Adrenal gland (tissue), 5 donors: ENCODE measurements around the gene MVD.

Experiments used
- POLR2A ChIP-seq, 2 donors: fragments of 450-650 bp; IDR thresholded peaks; one replicate each; pipeline ENCODE4 v1.6.1; 2017; ENCODE audit warnings: antibody characterized with exemption in 2 of 2, mild to moderate bottlenecking in 2 of 2, moderate library complexity in 1 of 2
- TF ChIP-seq, protein P1 (sequence below), 6 experiments: fragments of 450-650 bp in 4 of 6; fragments of 200-600 bp in 2 of 6; sonication (generic) in 1 of 6; IDR thresholded peaks; 1 replicate in 5 of 6; 2 replicates in 1 of 6; pipeline versions ENCODE4 v1.5.1 to v1.8.0; 2016 to 2021; ENCODE audit warnings: antibody characterized with exemption in 6 of 6, mild to moderate bottlenecking in 2 of 6, moderate library complexity in 1 of 6
- donor health status: DM: no; HTN: no; CAD: no.

DNA sequence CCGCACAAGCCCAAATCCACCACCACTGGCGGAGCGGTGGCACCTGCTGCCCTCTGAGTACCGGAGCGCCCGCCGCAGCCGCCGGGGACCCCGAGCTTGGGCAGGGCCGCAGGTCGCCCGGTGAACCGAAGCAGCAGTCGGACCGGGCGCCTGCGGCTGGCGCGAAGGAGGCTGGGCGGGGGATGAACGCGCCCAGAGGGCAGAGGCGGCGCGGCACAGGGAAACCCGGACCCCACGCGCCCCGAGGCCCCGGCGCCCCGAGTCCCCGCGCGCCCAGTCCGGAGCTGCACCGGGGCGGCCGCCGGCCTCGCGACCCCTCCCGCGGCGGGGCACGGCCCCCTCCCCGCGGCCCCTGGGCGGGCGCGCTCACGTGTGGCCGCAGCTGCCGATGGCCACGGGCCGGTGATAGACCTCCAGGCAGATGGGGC is 42.9 kb upstream of the MVD start:
- no peak for TF ChIP-seq POLR2A (IDR thresholded peaks at IDR 0.05)
- TF ChIP-seq, protein P1, sequence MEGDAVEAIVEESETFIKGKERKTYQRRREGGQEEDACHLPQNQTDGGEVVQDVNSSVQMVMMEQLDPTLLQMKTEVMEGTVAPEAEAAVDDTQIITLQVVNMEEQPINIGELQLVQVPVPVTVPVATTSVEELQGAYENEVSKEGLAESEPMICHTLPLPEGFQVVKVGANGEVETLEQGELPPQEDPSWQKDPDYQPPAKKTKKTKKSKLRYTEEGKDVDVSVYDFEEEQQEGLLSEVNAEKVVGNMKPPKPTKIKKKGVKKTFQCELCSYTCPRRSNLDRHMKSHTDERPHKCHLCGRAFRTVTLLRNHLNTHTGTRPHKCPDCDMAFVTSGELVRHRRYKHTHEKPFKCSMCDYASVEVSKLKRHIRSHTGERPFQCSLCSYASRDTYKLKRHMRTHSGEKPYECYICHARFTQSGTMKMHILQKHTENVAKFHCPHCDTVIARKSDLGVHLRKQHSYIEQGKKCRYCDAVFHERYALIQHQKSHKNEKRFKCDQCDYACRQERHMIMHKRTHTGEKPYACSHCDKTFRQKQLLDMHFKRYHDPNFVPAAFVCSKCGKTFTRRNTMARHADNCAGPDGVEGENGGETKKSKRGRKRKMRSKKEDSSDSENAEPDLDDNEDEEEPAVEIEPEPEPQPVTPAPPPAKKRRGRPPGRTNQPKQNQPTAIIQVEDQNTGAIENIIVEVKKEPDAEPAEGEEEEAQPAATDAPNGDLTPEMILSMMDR (IDR thresholded peaks at IDR 0.05), result no peak
